ENCODE results near the gene SLC38A10.

Gene SLC38A10

GRCh38 chr17:81234506-81234855 is 60.6 kb downstream of the SLC38A10 start:
- no peak overlapping the region for H3K4me3 ChIP-seq
- TF ChIP-seq Cebpa-rat (IDR thresholded peaks at IDR 0.05): no peak
- H3K4me1 ChIP-seq: peaks cover 19% of the 10 kb centered on the region
- H3K36me3 ChIP-seq: peaks cover 67% of the 10 kb centered on the region
- H3K9ac ChIP-seq: no peak overlapping the region
- no peak overlapping the region for H3K4me2 ChIP-seq
- H3K27ac ChIP-seq: no peak overlapping the region
- H3K27me3 ChIP-seq: no peaks in the 10 kb centered on the region
- no peaks in the 10 kb centered on the region for H3K9me3 ChIP-seq
- peaks cover 68% of the 10 kb centered on the region for H4K20me1 ChIP-seq

- H3K4me1 ChIP-seq: peaks cover 19% of the 10 kb centered on the region
- H3K4me3 ChIP-seq: no peak overlapping the region
- peaks cover 68% of the 10 kb centered on the region for H4K20me1 ChIP-seq
- peaks cover 70% of the 10 kb centered on the region for H3K36me3 ChIP-seq
- no peak overlapping the region for H3K27ac ChIP-seq
- H3K27me3 ChIP-seq: no peaks in the 10 kb centered on the region
- H3K9me3 ChIP-seq: no peaks in the 10 kb centered on the region
- no peak overlapping the region for H3K9ac ChIP-seq
- TF ChIP-seq Cebpa-rat (IDR thresholded peaks at IDR 0.05): no peak
- H3K4me2 ChIP-seq: no peak overlapping the region
These were observed 61.1 kb downstream of the SLC38A10 start for GRCh38 chr17:81233811-81234505.

- no peaks in the 10 kb centered on the region for H3K27me3 ChIP-seq
- peaks cover 76% of the 10 kb centered on the region for H3K36me3 ChIP-seq
These were observed 61.8 kb downstream of the SLC38A10 start for GRCh38 chr17:81233316-81233715.

GRCh38 chr17:81232616-81233241 is 62.4 kb downstream of the SLC38A10 start:
- Histone ChIP-seq H3K27ac (no peak overlapping the region), H3K4me3 (no peak overlapping the region), H3K4me1 (peaks cover 12% of the 10 kb centered on the region), H3K9ac (no peak overlapping the region), H4K20me1 (peaks cover 59% of the 10 kb centered on the region), H3K36me3 (peaks cover 80% of the 10 kb centered on the region), H3K9me3 (no peaks in the 10 kb centered on the region), H3K27me3 (no peaks in the 10 kb centered on the region), H3K4me2 (no peak overlapping the region)
- TF ChIP-seq Cebpa-rat (IDR thresholded peaks at IDR 0.05): no peak

More at GRCh38 chr17:81233316-81233715, 61.8 kb downstream of the SLC38A10 start:
- Histone ChIP-seq H3K9ac (no peak overlapping the region), H3K4me2 (no peak overlapping the region), H3K27ac (no peak overlapping the region), H3K4me3 (no peak overlapping the region), H3K4me1 (peaks cover 18% of the 10 kb centered on the region), H4K20me1 (peaks cover 64% of the 10 kb centered on the region), H3K9me3 (no peaks in the 10 kb centered on the region)
- no peak for TF ChIP-seq Cebpa-rat (IDR thresholded peaks at IDR 0.05)

- H3K27me3 ChIP-seq: no peaks in the 10 kb centered on the region
- H4K20me1 ChIP-seq: peaks cover 51% of the 10 kb centered on the region
- H3K4me1 ChIP-seq: peaks cover 5% of the 10 kb centered on the region; the same call in 1 of the 2 replicates
- H3K36me3 ChIP-seq: peaks cover 78% of the 10 kb centered on the region
- H3K4me3 ChIP-seq: no peak overlapping the region
- peaks cover 4% of the 10 kb centered on the region; the same call in 1 of the 2 replicates for H3K9me3 ChIP-seq
- TF ChIP-seq Cebpa-rat (IDR thresholded peaks at IDR 0.05): no peak
- no peak overlapping the region for H3K4me2 ChIP-seq
- H3K27ac ChIP-seq: no peak overlapping the region
- H3K9ac ChIP-seq: no peak overlapping the region
These were observed 63.1 kb downstream of the SLC38A10 start for GRCh38 chr17:81231766-81232581.

GRCh38 chr17:81231121-81231645 is 63.9 kb downstream of the SLC38A10 start:
- H3K27me3 ChIP-seq: no peaks in the 10 kb centered on the region
- H3K9ac ChIP-seq: no peak overlapping the region
- H3K9me3 ChIP-seq: peaks cover 4% of the 10 kb centered on the region; the same call in 1 of the 2 replicates
- H3K4me2 ChIP-seq: no peak overlapping the region
- H3K36me3 ChIP-seq: peaks cover 70% of the 10 kb centered on the region
- no peaks in the 10 kb centered on the region for H3K4me1 ChIP-seq
- H3K4me3 ChIP-seq: no peak overlapping the region
- no peak overlapping the region for H3K27ac ChIP-seq
- TF ChIP-seq Cebpa-rat (IDR thresholded peaks at IDR 0.05): no peak
- peaks cover 43% of the 10 kb centered on the region for H4K20me1 ChIP-seq

- no peaks in the 10 kb centered on the region for H3K27me3 ChIP-seq
- no peak for TF ChIP-seq Cebpa-rat (IDR thresholded peaks at IDR 0.05)
- H4K20me1 ChIP-seq: peaks cover 34% of the 10 kb centered on the region
- H3K36me3 ChIP-seq: peaks cover 63% of the 10 kb centered on the region
- no peaks in the 10 kb centered on the region for H3K4me1 ChIP-seq
- no peak overlapping the region for H3K4me2 ChIP-seq
- H3K27ac ChIP-seq: no peak overlapping the region
- H3K9me3 ChIP-seq: peaks cover 4% of the 10 kb centered on the region; the same call in 1 of the 2 replicates
- no peak overlapping the region for H3K9ac ChIP-seq
- no peak overlapping the region for H3K4me3 ChIP-seq
These were observed 64.9 kb downstream of the SLC38A10 start for GRCh38 chr17:81230043-81230820.

GRCh38 chr17:81229666-81229920 is 65.5 kb downstream of the SLC38A10 start:
- TF ChIP-seq Cebpa-rat (IDR thresholded peaks at IDR 0.05): no peak
- Histone ChIP-seq H3K36me3 (peaks cover 63% of the 10 kb centered on the region), H3K27me3 (no peaks in the 10 kb centered on the region), H3K9ac (no peak overlapping the region), H3K4me3 (no peak overlapping the region), H3K9me3 (peaks cover 4% of the 10 kb centered on the region; the same call in 1 of the 2 replicates), H4K20me1 (peaks cover 28% of the 10 kb centered on the region), H3K27ac (no peak overlapping the region), H3K4me1 (no peaks in the 10 kb centered on the region), H3K4me2 (no peak overlapping the region)
